Astrocyte of the cerebellum (primary cell): Measurements from ENCODE around the gene VEZF1.
"Not testable (repeated sequence)": the region's sequence is repeated elsewhere in the genome, so short reads cannot be mapped to it uniquely, and the experiment has no call there.

Experiments used
- DNase-seq: peaks from one replicate; pipeline ENCODE4 v3.0.0-alpha.2; 2011; ENCODE audit warnings: low read depth
- H3K4me3 ChIP-seq: 2 replicates; pipeline ENCODE4 v1.5.1; 2011; ENCODE audit warnings: mild to moderate bottlenecking, low read depth, low read length, moderate library complexity
- CTCF ChIP-seq: IDR thresholded peaks from 2 replicates; pipeline ENCODE4 v1.5.1; 2012; ENCODE audit warnings: low read length, low read depth, moderate library complexity, mild to moderate bottlenecking; ENCODE audit errors: missing control alignments
- in situ Hi-C: cut with HindIII; loops from 2 replicates; pipeline ENCODE4 v1.10.0; 2017; ENCODE audit warnings: low sequenced_read_pairs

VEZF1 gene

GRCh38 chr17:57963149-57963511 is 24.9 kb downstream of the VEZF1 start:
- in situ Hi-C loops, result no loop called here
- no peak for DNase-seq
- no peak overlapping the region for H3K4me3 ChIP-seq
- no peak for TF ChIP-seq CTCF

DNA sequence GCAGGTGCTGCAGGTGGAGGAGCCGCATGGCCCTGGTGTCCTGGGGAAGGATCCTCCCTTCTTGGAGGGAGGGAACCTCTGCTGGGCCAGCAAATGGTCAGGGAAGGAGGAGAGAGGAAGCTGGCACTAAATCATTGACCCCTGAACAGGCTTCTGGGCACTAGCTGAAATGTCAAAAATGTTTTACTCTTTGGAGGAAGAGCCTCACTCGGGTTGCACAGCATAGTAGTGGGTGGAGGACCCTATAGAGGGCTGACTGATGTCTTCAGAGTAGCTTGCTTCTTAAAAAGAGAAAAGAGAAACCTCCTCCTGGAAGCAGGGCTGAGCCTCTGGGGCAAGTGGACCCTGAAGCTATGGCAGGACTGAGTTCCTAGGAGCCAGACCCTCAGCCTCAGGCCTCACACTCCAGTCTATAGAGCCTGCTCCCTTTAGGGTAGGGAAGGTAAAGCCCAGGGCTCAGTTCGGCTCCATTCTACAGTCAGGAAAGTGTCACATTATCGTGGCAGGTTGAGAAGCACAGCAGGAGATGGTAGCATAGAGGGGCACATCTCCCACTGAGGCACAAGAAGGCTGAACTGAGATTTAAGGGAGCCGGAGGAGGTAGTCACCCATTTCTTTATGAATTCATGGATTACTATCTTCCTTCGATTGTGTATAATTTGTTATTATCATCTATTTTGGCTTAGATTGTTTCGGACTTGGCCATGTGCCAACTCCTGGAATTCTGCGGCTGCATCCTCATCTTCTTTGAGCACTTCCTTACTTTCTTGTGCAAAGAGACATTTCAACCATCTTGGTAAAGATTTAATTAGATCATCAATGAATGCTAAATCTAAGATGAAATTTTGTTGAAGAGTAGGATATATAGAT is 25.5 kb downstream of the VEZF1 start:
- in situ Hi-C loops, result no loop called here
- DNase-seq, result no peak
- no peak overlapping the region for H3K4me3 ChIP-seq
- no peak for TF ChIP-seq CTCF

- no peak for TF ChIP-seq CTCF
- in situ Hi-C loops, result no loop called here
- no peak overlapping the region for H3K4me3 ChIP-seq
- no peak for DNase-seq
Observed at GRCh38 chr17:57959929-57960328, 28.1 kb downstream of the VEZF1 start.

DNA sequence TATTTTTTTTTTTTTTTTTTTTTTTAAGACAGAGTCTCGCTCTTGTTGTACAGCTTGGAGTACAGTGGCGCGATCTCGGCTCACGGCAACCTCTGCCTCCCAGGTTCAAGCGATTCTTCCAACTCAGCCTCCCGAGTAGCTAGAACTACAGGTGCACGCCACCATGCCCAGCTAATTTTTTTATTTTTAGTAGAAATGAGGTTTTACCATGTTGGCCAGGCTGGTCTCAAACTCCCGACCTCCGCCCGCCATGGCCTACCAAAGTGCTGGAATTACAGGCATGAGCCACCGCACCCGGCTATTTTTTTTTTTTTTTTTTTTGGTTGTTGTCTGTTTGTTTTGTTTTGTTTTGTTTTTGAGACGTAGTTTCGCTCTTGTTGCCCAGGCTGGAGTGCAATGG is 29.7 kb downstream of the VEZF1 start:
- in situ Hi-C loops, H3K4me3 ChIP-seq, DNase-seq: not testable (repeated sequence)

- TF ChIP-seq CTCF, result no peak
- no peak for DNase-seq
- in situ Hi-C loops, result no loop called here
- no peak overlapping the region for H3K4me3 ChIP-seq
Observed at GRCh38 chr17:57957886-57958285, 30.2 kb downstream of the VEZF1 start.

DNA sequence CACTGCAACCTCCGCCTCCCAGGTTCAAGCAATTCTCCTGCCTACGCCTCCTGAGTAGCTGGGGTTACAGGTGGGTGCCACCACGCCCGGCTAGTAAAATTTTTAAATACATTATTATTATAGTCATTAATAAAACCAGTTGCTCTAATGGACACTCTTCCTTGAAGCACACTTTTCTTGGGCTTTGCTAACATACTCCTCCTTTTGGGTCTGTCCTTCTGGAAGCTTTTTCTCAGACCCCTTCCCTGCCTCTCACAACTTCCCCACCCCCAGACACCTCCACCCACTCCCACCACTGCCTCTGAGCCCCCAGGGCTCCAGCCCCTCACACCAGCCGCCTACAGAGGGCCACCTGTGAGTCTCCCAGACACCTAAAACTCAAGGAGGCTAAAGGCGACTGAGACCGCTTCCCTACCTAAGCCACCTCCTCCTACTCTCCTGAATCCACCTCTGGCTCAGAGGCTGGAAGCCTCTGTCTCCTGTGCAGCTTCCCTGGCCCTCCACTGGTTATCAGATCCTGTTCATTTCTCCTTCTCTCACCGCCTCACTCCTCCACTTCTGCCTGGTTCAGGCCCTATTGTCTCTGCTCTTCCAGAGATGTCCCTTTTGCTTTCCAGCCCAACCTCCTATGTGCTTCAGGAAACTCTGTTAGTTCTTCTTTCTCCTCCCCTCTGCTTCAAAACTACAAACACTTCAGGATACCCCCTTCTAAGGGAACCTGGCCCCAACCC is 30.8 kb downstream of the VEZF1 start:
- no peak for DNase-seq
- in situ Hi-C loops, result no loop called here
- H3K4me3 ChIP-seq, result no peak overlapping the region
- no peak for TF ChIP-seq CTCF
